GM12875 (cell line): ENCODE data around the gene SMCO4.

Experiments used
- H3K4me3 ChIP-seq: one replicate; pipeline ENCODE4 v1.5.1; 2011; ENCODE audit warnings: low read depth, low read length, control low read depth
- CTCF ChIP-seq: IDR thresholded peaks from 2 replicates; pipeline ENCODE4 v1.5.1; 2011; ENCODE audit warnings: low read depth, mild to moderate bottlenecking, control low read depth, inconsistent platforms, low read length, moderate library complexity, borderline replicate concordance; ENCODE audit not compliant: insufficient read depth

SMCO4 gene

GRCh38 chr11:93489841-93490240 lies 53.4 kb downstream of the SMCO4 start:
- TF ChIP-seq CTCF = no peak
- no peak overlapping the region for H3K4me3 ChIP-seq

DNA sequence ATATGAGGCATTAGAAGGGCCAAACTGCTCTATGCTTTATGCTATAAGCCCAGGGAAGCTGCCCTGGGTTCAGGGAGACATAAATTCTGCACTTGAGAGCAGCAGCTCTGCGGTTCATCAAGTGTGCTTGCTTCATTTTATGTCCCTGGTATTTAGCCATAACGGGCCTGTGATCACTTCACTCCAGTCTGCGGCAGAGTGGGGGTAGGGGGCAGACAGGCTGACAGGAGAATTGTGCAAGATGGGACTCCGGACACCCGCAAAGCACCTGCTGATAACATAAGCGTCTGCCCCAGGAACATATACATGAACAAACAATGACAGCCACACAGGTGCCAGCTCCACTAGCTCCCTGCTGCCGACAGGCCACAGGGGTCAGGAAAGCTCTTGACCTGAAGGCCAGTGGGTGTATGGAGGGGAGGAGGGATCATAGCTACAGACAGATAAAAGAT lies 56.1 kb downstream of the SMCO4 start:
- no peak for TF ChIP-seq CTCF
- H3K4me3 ChIP-seq = no peak overlapping the region

DNA sequence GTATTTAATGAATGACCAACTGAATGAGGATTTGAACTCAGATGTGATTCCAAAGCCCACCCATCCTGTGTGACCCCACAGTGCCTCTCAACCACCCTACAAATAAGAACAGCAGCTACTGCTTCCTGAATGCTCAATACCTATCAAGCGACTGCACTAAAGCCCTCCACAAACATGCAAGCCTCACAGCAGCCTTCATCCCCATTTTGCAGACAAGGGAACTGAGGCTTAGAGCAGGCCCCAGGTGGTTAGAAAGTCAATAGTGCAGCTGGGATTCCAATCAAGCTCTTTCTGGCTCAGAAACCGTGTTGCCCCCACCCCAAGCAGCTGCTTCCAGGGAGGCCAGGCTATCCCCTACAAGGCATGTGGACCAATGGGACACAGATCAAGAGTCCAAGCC lies 57.2 kb downstream of the SMCO4 start:
- TF ChIP-seq CTCF = no peak

GRCh38 chr11:93484716-93485115 lies 58.5 kb downstream of the SMCO4 start:
- H3K4me3 ChIP-seq = no peak overlapping the region
- TF ChIP-seq CTCF = no peak

More for the DNA sequence above, 57.2 kb downstream of the SMCO4 start:
- H3K4me3 ChIP-seq = no peak overlapping the region

DNA sequence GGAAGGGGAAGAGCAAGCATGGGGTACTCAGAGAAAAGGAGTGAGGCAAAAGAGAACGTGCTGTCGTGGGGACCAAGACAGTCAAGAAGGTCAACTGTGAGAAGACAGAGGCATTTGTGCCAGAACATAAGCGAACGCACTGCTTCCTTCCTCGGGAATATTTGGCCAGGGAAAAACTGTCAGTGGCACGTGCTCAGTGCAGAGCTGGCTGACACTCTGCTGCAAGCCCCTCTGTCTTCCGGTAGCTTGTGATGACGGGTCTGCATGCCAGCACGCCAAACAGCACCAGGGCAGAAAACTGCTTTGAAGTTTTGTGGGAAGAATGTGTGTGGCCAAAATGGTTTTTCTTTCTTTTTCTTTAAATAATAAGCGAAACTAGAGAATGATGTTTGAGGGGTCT lies 60.6 kb downstream of the SMCO4 start:
- no peak overlapping the region for H3K4me3 ChIP-seq
- TF ChIP-seq CTCF = no peak

- H3K4me3 ChIP-seq = no peak overlapping the region
- no peak for TF ChIP-seq CTCF
Observed at GRCh38 chr11:93481696-93482095, 61.5 kb downstream of the SMCO4 start.

GRCh38 chr11:93481279-93481678 lies 61.9 kb downstream of the SMCO4 start:
- TF ChIP-seq CTCF = no peak

More at GRCh38 chr11:93481279-93481678, 61.9 kb downstream of the SMCO4 start:
- H3K4me3 ChIP-seq = no peak overlapping the region
